Mucosa of descending colon (tissue), 3 donors: ENCODE data around the gene IMMP2L. TPM values are rescaled to one million over a fixed set of nuclear protein-coding genes. Genes with fewer than 3 reads are reported as not detected.

Experiments
- ATAC-seq: fragments of 200-7000 bp; cut with Tn5 transposase; one replicate; pipeline ENCODE4 v1.9.1; 2020; ENCODE audit warnings: mild to moderate bottlenecking, moderate library complexity
- DNase-seq, 3 donors: peaks; one replicate each; pipeline ENCODE4 v3.0.0-alpha.2; 2020
- H3K36me3 ChIP-seq: fragments of 200-600 bp; one replicate; pipeline ENCODE4 v1.8.0; 2021; ENCODE audit warnings: low read depth, mild to moderate bottlenecking
- H3K4me1 ChIP-seq: fragments of 200-600 bp; one replicate; pipeline ENCODE4 v1.8.0; 2021; ENCODE audit warnings: low read depth, mild to moderate bottlenecking
- H3K4me3 ChIP-seq: fragments of 200-600 bp; one replicate; pipeline ENCODE4 v1.8.0; 2021; ENCODE audit warnings: mild to moderate bottlenecking
- H3K9me3 ChIP-seq: fragments of 200-600 bp; one replicate; pipeline ENCODE4 v1.8.0; 2021; ENCODE audit warnings: mild to moderate bottlenecking
- intact Hi-C, 2 donors: fragments of 100-400 bp; cut with DNase I in 1 of 2; cut with micrococcal nuclease in 1 of 2; formaldehyde crosslinking; loops; one replicate each; pipeline versions ENCODE4 v1.11.0 to v1.11.1; 2022; cut with DNase I, micrococcal nuclease
- total RNA-seq, 3 donors: library from RNA; stranded (reverse); fragmentation: NEBNext Ultra II Directional in 2 of 3; extraction: Animal tissue kit (Norgen Biotek cat#: 25700) in 2 of 3; gene quantifications; one replicate each; pipeline versions ENCODE4 v1.2.1 to v1.2.4, GENCODE V29; 2021 to 2023
- TF ChIP-seq, protein P1 (sequence below): fragments of 200-600 bp; IDR thresholded peaks from one replicate; pipeline ENCODE4 v1.8.0; 2022; ENCODE audit warnings: antibody characterized with exemption, mild to moderate bottlenecking
- donor health status: DM: no; HTN: no; CAD: no; lungs with moderate emphysema.
- donor health status: DM: no; HTN: no; CAD: no.
- donor health status: DM: no; HTN: yes; CAD: no.

IMMP2L gene
- total RNA-seq, 3 donors from 2014 or later: 12.1 to 20.7 (median 17.7) TPM

DNA sequence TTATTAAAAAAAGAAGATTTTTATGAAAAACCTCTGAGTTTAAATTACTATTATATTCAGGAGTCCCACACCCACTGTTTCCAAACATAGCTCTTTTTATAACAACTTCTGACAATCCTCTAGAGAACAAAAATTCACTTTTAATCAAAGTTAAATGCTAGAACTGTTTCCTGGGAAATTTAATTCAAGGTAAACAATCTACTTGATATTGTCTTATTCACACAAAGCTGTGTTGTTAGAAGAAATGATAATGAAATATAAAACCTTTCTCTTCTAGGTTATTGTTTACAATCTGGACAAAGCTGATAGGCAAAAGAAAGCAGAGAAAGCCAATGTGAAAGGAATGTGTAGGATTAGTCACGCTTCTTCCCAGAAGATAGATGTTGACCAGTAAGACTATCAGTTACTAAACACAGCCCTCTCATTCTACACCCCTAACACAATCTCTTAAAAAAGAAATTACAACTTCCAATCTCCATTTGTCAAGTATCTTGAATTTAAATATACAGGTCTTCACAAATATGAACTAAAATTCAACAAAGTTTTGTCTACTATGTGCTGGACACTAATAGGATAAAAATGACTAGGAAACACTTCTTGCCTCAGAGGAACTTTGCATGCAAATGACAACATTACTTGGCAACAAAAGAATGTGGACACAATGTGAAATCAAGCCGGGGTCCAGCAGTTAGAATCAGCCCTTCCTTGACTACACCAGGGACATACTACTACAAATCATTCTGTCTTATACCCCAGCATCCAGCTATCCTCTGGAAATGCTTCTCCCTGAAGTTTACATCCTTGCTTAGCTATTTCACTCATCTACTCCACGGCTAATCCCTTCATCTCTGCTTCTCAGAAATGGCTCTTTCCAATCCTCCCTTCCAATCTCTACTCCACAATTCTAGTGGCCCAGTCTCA, 123.7 kb downstream of the IMMP2L start:
- TF ChIP-seq, protein P1, sequence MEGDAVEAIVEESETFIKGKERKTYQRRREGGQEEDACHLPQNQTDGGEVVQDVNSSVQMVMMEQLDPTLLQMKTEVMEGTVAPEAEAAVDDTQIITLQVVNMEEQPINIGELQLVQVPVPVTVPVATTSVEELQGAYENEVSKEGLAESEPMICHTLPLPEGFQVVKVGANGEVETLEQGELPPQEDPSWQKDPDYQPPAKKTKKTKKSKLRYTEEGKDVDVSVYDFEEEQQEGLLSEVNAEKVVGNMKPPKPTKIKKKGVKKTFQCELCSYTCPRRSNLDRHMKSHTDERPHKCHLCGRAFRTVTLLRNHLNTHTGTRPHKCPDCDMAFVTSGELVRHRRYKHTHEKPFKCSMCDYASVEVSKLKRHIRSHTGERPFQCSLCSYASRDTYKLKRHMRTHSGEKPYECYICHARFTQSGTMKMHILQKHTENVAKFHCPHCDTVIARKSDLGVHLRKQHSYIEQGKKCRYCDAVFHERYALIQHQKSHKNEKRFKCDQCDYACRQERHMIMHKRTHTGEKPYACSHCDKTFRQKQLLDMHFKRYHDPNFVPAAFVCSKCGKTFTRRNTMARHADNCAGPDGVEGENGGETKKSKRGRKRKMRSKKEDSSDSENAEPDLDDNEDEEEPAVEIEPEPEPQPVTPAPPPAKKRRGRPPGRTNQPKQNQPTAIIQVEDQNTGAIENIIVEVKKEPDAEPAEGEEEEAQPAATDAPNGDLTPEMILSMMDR: no peak
- no peaks in the 10 kb centered on the region for H3K4me1 ChIP-seq
- DNase-seq: no peak
- no peak overlapping the region for H3K4me3 ChIP-seq
- H3K36me3 ChIP-seq: no peaks in the 10 kb centered on the region
- ATAC-seq: no peak
- H3K9me3 ChIP-seq: peaks cover 4% of the 10 kb centered on the region
- intact Hi-C loops: no loop called here

DNA sequence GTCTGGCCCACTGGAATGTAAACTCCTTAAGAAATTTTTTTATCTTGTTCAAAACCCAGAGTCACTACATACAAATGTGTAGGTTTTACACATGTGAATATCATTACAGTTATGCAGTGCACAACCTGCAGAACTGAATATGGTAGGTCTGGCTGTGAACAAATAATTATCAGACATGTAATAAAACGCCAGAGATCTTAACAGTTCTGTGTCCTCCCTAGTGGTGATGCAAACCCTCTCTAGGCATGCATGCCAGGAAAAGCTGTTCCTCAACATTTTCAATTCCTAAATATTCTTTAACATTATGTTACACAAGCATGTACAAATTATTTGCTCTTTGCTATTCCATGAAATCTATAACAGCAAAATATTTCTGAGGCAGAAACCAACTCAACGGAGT, 124.6 kb downstream of the IMMP2L start:
- Histone ChIP-seq H3K4me3 (no peak overlapping the region), H3K36me3 (no peaks in the 10 kb centered on the region), H3K4me1 (no peaks in the 10 kb centered on the region), H3K9me3 (peaks cover 4% of the 10 kb centered on the region)
- intact Hi-C loops: no loop called here
- TF ChIP-seq, protein P1: no peak
- no peak for DNase-seq
- ATAC-seq: no peak

DNA sequence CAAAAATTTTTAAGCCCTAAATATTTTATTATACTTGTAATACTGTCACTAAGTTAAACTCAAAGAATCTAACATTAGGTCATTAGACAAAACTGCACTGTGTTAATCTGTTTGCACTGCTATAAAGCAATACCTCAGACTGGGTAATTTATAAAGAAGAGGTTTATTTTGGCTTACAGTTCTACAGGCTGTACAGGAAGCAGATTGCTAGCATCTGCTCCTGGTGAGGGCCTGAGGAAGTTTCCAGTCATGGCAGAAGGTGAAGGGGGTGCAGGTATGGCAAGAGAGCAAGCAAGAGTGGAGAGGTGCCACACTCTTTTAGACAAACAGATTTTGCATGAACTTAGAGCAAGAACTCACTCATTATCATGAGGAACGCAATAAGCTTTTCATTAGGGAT, 125.7 kb downstream of the IMMP2L start:
- no peak for ATAC-seq
- intact Hi-C loops: no loop called here
- DNase-seq: no peak
- Histone ChIP-seq H3K9me3 (peaks cover 4% of the 10 kb centered on the region), H3K4me1 (no peaks in the 10 kb centered on the region), H3K4me3 (no peak overlapping the region), H3K36me3 (no peaks in the 10 kb centered on the region)
- TF ChIP-seq, protein P1: no peak

DNA sequence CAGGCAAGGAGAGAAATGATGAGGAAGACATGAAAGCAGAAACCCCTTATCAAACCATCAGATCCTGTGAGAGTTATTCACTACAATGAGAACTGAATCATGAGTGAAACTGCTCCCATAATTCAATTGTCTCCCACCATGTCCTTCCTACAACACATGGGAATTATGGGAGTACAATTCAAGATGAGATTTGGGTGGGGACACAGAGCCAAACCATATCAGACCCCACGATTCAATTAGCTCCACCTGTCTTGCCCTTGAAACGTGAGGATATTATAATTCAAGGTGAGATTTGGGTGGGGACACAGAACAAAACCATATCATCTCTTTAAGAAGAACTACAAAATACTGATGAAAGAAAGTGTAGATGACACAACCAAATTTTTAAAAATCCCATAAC, 128.9 kb downstream of the IMMP2L start:
- H3K4me3 ChIP-seq: no peak overlapping the region
- H3K4me1 ChIP-seq: no peaks in the 10 kb centered on the region
- peaks cover 4% of the 10 kb centered on the region for H3K9me3 ChIP-seq
- intact Hi-C loops: no loop called here
- no peak for DNase-seq
- TF ChIP-seq, protein P1: no peak
- ATAC-seq: no peak
- no peaks in the 10 kb centered on the region for H3K36me3 ChIP-seq

DNA sequence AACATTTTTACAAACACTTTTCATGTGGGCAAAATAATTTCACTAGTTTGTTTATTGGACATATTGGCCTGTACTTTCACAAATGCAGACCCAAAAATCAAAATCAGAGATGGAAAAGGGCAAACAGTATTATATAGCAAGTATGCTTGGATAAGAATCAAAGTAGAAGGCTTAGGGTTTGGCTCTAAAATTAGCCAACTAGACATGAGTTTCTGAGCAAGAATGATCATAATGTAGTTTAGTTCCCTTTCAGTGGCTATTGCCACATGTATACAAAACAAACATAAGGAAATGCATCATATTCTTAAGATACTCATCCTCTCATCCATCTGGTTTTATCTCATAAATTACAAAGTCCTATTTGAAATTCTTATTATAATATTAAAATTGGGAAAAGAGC, 132.5 kb downstream of the IMMP2L start:
- intact Hi-C loops: no loop called here
- ATAC-seq: no peak
- no peaks in the 10 kb centered on the region for H3K36me3 ChIP-seq
- no peak for DNase-seq
- H3K9me3 ChIP-seq: peaks cover 4% of the 10 kb centered on the region
- no peaks in the 10 kb centered on the region for H3K4me1 ChIP-seq
- no peak overlapping the region for H3K4me3 ChIP-seq
- TF ChIP-seq, protein P1: no peak
